T-helper 22 cell (primary cell): Measurements from ENCODE around the gene SLC25A29.

Experiments
- DNase-seq: peaks from one replicate; pipeline ENCODE4 v3.0.0-alpha.2; 2020; ENCODE audit warnings: low read depth

SLC25A29 gene

GRCh38 chr14:100332071-100332639 lies 25.9 kb upstream of the SLC25A29 start:
- no peak for DNase-seq

GRCh38 chr14:100330388-100330931 lies 24.2 kb upstream of the SLC25A29 start:
- DNase-seq: no peak

GRCh38 chr14:100330007-100330344 lies 23.7 kb upstream of the SLC25A29 start:
- DNase-seq: no peak

- no peak for DNase-seq
These were observed 23.2 kb upstream of the SLC25A29 start for GRCh38 chr14:100329233-100330006.

GRCh38 chr14:100328495-100329163 lies 22.4 kb upstream of the SLC25A29 start:
- DNase-seq: no peak

- DNase-seq: no peak
These were observed 20.9 kb upstream of the SLC25A29 start for GRCh38 chr14:100327128-100327527.

DNA sequence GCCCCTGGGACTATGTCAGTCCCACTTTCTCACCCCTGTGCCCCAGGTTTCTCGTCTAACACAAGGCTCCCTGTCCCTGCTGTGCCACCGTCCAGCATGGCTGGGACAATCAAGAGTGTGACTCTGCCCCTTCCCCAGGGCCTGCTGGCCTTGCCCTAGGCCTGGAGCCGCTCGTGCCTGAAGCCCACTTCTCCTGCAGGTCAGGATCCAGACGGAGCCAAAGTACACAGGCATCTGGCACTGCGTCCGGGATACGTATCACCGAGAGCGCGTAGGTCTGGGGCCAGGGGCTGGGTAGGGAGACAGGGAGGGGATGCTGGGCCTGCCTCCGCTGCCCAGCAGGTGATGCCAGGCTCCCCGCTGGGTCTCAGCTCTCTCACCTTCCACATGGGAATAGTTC lies 19.7 kb upstream of the SLC25A29 start:
- DNase-seq: no peak

DNA sequence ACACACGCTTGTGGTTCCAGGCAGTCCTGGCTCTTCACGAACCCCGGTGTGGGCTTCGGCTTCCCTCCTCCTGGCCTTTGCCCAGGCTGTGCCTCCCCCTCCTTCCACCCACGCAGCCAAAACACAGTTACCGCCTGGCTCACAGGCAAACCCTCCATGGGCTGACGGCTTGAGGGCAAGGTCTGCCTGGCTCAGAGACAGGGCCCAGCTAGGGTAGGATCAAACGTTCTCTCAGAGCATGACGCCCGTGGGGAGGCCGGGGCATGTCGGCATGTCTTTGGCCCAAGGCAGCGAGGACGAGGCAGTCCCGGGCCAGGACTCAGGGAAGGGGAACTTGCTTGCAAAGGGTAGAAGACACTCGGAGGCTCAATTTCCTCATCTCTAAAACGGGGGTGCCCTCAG lies 19.0 kb upstream of the SLC25A29 start:
- no peak for DNase-seq

DNA sequence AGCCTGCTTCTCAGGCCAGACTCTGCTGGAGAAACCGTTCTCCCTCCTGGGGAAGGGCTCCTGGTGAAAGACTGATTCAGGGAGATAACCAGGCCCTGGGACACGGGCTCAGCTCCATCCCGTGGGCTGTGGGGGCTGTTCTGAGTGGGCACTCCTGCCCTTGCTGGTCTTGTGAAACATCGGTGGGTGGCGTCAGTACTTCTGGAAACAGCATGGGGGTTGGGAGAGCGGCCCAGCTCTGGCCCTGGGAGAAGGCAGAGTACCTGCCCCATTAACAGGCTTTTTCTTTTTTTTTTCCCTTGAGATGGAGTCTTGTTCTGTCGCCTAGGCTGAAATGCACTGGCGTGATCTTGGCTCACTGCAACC lies 17.7 kb upstream of the SLC25A29 start:
- no peak for DNase-seq

DNA sequence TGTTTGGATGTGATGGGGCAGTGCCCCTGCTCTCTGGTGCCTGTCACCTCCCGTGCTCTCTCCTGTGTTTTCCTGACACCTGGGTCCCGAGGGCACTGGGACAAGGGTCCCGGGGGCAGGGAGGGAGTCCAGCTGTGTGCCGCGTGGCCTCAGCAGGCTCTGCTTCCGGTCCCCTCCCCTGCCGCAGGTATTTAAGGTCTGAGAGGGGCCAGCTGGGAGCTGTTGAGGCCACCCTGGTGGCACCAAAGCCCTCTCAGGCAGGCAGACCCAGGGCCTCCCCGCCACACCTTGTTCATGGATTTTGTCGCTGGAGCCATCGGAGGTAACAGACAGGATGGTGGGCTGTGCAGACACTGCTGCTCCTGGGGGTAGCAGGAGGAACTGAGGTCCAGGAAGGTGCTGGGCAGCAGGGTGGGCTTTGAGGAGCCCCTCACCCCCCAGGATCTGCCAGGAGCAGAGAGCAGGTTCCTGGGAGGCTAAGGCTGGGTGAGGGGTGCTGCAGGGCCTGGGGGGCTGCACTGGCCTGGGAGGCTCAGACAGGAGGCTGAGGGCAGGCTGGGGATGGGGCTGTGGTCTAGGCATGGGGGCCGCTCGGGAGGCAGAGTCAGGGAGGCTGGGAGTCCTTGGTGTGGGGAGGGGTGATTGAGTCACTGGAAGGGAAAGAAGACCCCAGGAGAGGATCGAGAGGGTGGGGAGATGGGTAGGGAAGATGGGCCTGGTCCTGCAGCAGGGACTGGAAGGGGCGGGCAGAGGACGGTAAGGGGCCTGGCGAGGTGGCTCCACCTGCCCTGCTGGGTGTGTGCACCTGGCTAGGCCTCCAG lies 17.1 kb upstream of the SLC25A29 start, which contains the start of gene SLC25A47:
Gene SLC25A47, plus strand, starts transcription at position 219 of the 821 bp plus-strand sequence. Its CDS starts 76 bp downstream, at position 295.
- DNase-seq: no peak

- DNase-seq: no peak
These were observed 16.1 kb upstream of the SLC25A29 start for GRCh38 chr14:100322138-100322957.

DNA sequence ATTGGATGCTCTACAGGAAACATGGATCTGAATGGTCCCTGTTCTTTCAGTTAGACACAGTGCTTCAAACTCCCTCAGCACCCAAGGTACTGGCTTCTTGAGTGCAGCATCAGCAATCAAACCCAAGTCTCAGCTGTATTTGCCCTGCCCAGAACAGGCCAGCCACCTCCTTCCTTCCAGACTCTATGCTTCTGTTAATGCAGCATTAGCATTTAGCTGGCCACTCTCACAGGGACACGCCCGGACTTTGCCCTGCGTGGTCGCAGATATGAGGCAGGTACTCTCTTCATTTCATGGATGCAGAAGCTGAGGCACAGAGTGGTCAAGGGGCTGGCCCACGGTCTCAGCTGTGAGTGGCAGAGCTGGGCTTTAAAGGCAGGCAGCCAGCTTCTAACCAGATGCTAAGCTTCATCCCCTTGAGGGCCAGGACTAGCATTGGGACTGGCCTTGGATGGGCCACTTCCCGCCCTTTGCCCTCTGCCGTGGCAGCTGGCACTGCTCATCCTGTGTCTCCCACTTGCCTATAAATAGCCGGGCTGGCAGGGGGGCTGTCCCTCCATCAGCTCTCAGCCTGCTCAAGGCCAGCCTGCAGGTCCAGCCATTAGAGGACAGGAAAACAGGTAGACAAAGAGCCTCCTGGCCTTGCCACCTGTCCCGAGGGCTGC lies 15.4 kb upstream of the SLC25A29 start:
- DNase-seq: no peak

DNA sequence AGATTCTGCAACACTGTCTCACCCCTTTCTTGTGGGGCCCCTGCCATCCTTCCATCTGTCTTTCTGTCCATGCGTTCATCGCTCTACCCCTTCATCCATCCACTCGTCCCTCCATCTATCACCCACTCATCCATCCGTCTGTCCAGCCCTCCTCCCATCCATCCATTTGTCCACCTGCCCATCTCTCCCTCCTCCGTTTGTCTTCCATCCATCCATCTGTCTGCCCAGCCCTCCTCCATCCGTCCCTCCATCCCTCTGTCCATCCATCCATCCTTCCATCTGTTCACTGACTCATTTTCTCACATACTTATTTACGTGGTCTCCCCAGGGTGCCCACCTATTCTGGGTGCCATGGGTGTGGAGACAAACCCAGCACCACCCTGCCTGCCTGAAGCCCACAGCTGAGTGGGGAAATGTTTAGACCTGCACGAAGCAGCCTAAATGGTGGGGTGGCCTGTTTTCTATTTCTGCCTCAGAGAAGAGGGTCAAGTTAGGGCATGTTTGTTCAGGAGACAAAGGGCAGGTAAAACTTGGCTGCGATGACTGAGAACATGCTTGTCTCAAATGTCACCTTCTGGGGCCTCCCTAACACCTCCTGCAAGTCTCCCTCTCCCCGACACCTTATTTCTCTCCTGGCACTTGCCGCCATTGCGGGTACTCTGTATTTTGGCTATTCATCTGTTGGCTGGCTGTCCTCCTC lies 14.1 kb upstream of the SLC25A29 start:
- no peak for DNase-seq

GRCh38 chr14:100317912-100318808 lies 11.9 kb upstream of the SLC25A29 start:
- DNase-seq: no peak

- no peak for DNase-seq
These were observed 11.1 kb upstream of the SLC25A29 start for GRCh38 chr14:100317389-100317788.

- no peak for DNase-seq
These were observed 8.5 kb upstream of the SLC25A29 start for GRCh38 chr14:100314724-100315123.

- no peak for DNase-seq
These were observed 7.4 kb upstream of the SLC25A29 start for GRCh38 chr14:100313464-100314230.

DNA sequence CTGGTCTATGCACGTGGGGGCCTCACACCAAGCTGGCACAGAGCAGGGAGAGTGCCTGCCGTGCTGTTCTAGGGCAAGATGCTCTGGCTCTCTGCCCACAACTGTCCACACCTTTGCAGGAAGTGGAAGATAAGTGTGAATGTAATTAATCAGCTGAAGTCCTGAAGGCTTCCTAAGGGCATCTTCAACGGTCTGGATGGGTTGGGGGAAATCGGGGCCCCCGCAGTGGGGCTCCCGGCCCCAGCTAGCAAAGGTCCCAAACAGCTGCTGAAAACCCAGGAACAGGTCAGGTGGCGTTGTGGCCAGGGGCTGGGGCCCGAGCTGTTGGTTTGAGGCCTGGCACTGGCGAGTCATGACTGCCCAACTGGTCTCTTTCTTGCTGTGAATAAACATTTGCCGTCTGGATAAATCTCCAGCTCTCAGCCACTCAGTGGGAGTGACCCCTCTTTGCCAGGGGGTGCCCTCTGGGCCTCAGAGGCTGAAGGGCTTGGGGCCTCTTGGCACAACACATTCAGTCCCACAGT lies 6.7 kb upstream of the SLC25A29 start:
- no peak for DNase-seq
